ENCODE results near the gene SRSF4.

SRSF4 gene

DNA sequence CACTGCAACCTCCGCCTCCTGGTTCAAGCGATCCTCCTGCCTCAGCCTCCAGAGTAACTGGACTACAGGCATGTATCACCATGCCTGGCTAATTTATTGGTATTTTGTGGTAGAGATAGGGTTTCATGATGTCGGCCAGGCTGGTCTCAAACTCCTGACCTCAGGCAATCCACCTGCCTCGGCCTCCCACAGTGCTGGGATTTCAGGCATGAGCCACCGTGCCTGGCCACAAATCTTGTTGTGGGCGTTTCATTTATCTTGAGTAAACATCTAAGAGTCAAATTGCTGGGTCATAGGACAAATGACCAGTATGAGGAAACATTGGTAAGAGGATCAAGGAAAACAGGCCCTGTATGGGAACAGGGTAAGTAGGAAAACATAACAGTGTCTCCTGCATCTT, 75.9 kb downstream of the SRSF4 start:
- TF ChIP-seq, protein P1, sequence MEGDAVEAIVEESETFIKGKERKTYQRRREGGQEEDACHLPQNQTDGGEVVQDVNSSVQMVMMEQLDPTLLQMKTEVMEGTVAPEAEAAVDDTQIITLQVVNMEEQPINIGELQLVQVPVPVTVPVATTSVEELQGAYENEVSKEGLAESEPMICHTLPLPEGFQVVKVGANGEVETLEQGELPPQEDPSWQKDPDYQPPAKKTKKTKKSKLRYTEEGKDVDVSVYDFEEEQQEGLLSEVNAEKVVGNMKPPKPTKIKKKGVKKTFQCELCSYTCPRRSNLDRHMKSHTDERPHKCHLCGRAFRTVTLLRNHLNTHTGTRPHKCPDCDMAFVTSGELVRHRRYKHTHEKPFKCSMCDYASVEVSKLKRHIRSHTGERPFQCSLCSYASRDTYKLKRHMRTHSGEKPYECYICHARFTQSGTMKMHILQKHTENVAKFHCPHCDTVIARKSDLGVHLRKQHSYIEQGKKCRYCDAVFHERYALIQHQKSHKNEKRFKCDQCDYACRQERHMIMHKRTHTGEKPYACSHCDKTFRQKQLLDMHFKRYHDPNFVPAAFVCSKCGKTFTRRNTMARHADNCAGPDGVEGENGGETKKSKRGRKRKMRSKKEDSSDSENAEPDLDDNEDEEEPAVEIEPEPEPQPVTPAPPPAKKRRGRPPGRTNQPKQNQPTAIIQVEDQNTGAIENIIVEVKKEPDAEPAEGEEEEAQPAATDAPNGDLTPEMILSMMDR (IDR thresholded peaks at IDR 0.05; ENCODE audit: low read depth, low read length), result no peak
- no peak for DNase-seq (ENCODE audit: low read depth in 2 of 2)
- H3K4me3 ChIP-seq (replicated peaks in 1 of 2; ENCODE audit: low read depth in 2 of 2, low read length in 2 of 2), result no peak overlapping the region

- TF ChIP-seq, protein P1 (IDR thresholded peaks at IDR 0.05; ENCODE audit: low read depth, low read length), result no peak
- DNase-seq (ENCODE audit: low read depth in 2 of 2), result no peak
- H3K4me3 ChIP-seq (replicated peaks in 1 of 2; ENCODE audit: low read depth in 2 of 2, low read length in 2 of 2), result no peak overlapping the region
These were observed 81.2 kb downstream of the SRSF4 start for GRCh38 chr1:29100487-29100886.

DNA sequence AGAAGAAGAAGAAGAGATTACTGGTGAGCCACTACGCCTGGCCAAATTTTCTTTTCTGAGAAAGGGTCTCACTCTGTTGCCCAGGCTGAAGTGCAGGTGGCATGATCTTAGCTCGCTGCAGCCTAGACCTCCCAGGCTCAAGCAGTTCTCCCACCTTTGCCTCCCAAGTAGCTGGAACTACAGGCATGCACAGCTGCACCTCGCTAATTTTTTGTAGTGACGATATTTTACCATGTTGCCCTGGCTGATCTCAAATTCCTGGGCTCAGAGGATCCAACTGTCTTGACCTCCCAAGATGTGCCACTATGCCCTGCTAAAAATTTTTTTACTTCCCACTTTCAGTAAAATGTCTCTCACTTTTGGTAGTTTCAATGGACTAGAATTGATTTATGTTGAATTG, 82.4 kb downstream of the SRSF4 start:
- TF ChIP-seq, protein P1 (IDR thresholded peaks at IDR 0.05; ENCODE audit: low read depth, low read length), result no peak
- H3K4me3 ChIP-seq (replicated peaks in 1 of 2; ENCODE audit: low read depth in 2 of 2, low read length in 2 of 2), result no peak overlapping the region

More for the DNA sequence above, 82.4 kb downstream of the SRSF4 start:
- DNase-seq (ENCODE audit: low read depth in 2 of 2), result no peak
